Stimulated activated CD4-positive, alpha-beta T cell treated with anti-CD3 and anti-CD28 coated beads, TNF-alpha, amount 100 ng/mL, for 4 hours (primary cell): ENCODE data around the gene TSC22D3.

Experiments
- DNase-seq, 3 experiments: peaks; one replicate each; pipeline ENCODE4 v3.0.0-alpha.2; 2020; ENCODE audit warnings: low read depth in 3 of 3

Gene TSC22D3

GRCh38 chrX:107760304-107761077 is 15.1 kb downstream of the TSC22D3 start:
- DNase-seq = no peak

DNA sequence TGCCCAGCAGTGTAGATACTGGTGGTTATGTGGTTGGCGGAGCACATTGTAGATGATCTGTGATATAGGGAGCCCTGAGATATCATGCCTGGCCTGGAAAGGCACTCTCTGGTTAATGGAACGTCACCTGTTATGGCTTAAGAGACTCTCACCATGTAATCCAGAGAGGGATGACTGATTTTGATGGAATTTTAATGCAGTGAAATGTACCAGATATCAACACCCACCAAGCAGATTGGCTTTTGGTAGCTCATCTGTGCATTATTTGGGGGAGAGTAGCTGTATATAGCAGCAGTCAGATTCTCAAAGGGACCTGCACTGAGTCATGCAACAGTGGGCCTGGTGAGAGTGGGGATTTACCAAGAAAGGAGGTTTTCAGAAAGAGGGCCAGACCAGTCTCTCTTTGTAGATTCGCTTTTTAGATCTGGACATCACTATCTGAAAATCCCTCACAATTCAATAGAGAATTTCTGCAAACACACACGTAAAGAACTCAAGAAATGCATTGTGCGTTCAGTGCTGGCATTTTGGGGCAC is 17.3 kb downstream of the TSC22D3 start:
- DNase-seq = no peak

DNA sequence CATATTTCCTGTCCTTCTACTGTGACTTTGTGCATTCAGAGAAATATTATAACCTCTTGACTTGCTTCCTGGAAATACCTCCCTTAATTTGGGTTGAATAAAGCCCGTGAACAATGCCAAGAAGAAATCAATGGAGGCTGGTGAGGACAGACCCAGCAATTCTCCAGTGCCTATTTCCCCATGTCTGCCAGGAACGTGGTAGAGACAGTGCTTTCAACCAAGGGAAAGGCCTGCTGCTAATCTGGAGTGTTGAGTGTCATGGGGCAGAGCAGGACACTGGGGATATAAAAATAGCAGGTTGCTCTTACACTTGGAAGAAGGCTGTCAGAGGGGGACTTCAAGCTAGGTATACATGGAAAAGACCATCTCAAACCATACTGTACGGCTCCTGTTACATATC is 19.9 kb downstream of the TSC22D3 start:
- DNase-seq = no peak

DNA sequence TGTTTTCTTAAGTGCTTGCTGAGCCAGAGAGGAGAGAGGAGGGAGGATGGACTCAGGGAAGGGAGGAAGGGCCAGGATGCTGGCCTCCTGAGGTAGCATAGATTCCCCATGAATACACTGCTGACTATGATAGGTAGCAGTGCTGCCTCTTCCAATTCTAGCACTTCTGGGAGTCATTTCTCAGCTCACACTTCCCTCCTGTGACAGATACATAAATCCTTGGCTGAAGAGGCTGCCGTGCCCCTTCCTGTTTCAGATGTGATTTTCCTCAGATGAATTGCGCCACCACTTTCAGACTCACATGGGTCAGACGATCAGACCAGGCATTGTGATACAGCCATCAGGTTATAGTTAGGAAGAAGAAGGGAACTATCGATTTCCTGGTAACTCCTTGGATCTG is 22.4 kb downstream of the TSC22D3 start:
- DNase-seq = no peak

DNA sequence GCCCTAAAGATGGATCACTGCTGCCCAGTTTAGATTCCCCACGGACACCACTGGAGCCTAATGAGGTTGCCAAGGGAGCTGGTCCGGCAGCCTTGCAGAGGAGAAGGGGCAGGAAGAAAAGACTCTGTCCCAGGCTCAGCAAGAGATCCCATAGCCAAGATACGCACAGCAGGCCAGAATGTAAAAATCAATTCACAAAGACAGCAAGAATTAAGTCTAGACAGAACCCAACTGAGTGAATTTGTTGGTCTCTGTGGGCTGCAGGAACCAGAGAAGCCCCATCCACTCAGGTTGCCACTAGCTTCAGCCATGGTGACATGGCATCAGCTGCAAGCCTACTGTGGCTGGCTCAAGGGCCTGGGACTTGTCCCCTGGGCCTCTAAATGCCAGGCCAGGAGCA is 22.9 kb downstream of the TSC22D3 start:
- no peak for DNase-seq

- no peak for DNase-seq
These were observed 23.5 kb downstream of the TSC22D3 start for GRCh38 chrX:107752043-107752442.

DNA sequence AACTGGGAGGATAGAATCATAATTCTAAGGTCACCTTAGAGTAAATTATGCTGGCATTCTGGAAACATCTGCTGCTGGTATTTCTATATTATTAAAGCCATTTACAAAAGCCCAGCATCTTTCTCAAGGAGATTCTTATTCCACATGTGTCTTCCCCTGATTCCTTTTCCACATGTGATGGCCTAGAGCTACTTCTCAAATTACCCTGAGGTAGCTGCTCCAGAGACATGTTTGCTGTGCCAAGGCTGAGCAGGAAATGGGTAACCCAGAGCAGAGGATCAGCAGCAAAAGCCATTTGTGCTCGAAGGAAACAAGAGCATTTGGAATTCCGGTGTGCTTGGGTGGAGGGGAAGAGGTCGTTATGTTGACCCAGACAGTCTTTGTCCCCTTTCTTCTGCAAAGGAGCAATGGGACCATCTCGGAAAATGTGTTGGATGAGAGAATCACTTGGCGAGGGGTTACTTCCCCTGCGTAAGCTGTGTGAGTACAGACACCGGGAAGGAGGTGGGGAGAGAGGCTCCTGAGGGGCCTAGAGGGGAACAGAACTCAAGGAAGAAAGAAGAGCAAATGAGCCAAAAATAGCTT is 24.6 kb downstream of the TSC22D3 start:
- DNase-seq = no peak

GRCh38 chrX:107750263-107750662 is 25.3 kb downstream of the TSC22D3 start:
- no peak for DNase-seq

DNA sequence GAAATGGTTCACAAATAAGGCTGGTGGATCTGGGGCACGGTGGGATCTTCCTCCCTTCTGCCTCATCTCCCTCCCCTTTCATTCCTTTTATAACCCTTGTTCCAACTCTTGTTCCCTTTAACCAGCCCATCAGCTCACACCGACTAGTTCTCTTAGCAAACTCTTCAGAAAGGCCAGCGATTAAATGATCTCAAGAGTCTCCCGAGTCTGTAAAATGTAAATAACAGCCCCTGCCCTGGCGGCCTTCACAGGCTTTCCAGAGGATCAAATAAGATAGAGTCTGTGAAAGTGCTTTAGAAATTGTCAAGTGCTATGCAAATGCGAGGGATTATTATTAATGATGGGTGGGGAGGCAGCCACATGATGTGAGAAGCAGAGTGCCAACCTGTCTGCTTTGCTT is 27.1 kb downstream of the TSC22D3 start:
- no peak for DNase-seq

- no peak for DNase-seq
These were observed 27.9 kb downstream of the TSC22D3 start for GRCh38 chrX:107747596-107748161.

DNA sequence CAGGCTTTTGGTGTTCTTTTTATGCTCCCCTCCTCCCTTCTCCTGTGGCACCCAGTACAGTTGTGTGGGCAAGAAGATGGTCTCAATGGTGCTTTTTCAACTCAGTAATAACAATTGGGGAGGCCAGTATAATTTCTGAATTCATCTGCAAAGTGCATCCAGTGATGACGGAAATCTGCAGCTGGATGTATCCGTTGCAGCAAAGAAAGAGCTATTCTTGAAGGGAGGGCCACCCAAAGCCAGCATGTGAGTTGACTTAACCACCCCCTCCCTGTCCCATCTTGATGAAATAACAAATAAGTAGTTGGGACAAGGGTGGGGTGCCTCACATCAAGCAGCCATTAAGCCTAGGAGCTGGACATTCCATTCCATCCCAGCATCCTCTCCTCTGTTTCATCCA is 30.7 kb downstream of the TSC22D3 start:
- DNase-seq = no peak

- no peak for DNase-seq
These were observed 31.6 kb downstream of the TSC22D3 start for GRCh38 chrX:107743995-107744394.

DNA sequence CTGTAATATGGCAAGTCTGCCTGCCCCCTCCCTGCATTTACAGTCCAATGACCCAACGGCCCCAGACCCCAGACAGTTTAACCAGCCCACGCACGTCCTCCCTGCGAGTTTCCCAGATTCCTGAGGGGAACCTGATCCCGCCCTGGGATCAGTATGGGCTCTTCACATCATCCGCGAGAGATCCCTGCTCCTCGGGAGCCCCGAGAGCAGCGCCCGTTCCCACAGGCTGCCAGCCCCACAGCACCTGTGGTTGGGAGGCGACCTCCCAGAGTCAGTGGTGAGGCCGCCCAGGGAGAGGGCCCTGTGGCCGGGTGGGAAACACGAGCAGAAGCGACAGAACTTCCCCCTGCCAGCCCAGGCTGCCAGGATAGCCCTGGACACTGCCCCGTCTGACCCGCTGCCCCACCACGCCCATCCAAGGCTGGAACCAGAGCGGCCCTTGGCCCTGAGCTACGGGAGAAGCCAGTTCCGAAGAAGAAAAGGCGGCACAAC is 32.8 kb downstream of the TSC22D3 start:
- DNase-seq = no peak

DNA sequence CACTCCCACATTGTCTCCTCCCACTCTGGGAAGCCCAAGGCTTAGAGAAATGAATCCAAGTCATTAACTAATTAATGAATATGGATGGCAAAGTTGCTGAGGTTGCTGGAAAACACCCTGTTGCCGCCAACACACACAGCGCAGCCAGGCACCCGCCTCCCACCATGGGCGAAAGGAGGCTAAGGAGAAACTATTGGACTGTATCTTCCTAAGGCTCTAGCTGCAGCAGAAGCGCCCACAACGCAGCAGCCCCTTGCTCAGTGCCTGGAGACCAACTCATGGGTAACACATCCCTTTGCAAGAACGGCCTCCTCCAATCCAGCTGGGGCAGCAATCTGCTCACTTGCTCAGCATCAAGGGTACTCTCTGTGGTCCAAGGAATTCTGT is 34.2 kb downstream of the TSC22D3 start:
- DNase-seq = no peak

DNA sequence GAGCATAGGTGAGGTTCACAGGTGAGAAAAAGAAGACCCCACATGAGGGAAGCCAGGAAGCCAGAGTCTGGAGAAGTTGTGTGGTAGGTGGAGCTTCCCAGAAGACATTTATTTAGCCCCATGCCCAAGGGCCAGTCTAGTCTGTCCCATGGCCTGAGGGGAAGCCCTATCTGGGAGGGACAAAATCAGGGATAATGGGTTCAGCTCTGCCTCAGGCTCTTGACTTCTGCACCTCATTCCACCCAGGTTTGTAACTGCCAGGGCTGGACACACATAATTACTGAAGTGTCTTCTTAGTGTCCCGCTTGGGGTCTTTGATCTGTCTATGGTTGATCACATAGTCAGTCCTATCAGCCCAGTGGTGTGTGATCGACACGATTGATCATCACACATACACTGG is 36.0 kb downstream of the TSC22D3 start:
- DNase-seq = no peak

DNA sequence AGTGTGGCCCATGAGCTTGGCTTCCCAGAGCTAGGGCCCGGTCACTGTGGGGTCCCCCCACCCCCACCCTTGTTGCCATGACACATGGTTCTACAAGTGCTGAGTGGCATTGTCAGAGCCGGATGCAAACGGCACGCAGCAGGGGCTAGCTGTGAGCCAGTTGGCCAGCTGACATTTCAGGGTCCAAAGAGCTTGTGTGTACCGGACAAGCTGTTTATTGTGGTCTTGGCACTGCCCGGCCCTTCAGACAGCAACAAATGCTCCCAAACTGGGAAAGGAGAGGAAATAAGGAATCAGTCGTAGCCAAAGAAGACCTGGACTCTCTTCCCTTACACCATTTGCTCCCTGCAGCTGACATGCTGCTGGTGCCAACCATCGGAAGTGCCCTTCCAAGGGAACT is 36.8 kb downstream of the TSC22D3 start:
- DNase-seq = no peak

DNA sequence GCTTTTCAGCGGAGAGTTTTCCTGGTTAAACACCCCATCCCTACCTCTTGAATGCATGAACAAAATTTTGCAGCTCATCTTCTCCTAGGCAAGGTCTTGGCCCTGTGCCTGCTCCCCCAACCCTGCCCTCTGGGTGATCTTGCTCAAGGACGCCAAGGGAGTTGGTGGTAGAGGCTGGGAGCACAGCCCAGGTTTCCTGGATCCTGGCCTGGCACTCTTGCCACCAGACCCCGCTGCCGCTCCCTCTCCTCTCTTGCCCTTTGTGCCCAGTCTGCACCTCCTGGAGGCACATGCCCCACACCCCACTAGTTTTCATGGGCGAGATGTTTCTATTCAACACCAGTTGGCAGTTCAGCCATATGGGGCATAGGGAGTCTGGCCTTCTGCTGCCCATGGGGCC is 37.3 kb downstream of the TSC22D3 start:
- DNase-seq = no peak

GRCh38 chrX:107736781-107737531 is 38.6 kb downstream of the TSC22D3 start:
- DNase-seq = no peak

GRCh38 chrX:107734646-107735045 is 40.9 kb downstream of the TSC22D3 start:
- no peak for DNase-seq

- DNase-seq = no peak
These were observed 41.9 kb downstream of the TSC22D3 start for GRCh38 chrX:107733686-107734085.

- DNase-seq = no peak
These were observed 43.6 kb downstream of the TSC22D3 start for GRCh38 chrX:107731831-107732502.
